ENCODE results near the gene NIM1K. TPM values are rescaled to one million over a fixed set of nuclear protein-coding genes. Genes with fewer than 3 reads are reported as not detected.

The NIM1K gene
- total and polyA plus RNA-seq, 2 of the 13 experiments (the other 11 are each of a cell fraction or from before 2014, with no cell fraction given), result 0.04 TPM; not detected in 1

- TF ChIP-seq ZNF329 (CRISPR knock-in tag; IDR thresholded peaks at IDR 0.05; ENCODE audit: low read depth), result 0 out of 2 replicates have a peak, but pooled peaks have one; percentile 38
- TF ChIP-seq, protein P1, sequence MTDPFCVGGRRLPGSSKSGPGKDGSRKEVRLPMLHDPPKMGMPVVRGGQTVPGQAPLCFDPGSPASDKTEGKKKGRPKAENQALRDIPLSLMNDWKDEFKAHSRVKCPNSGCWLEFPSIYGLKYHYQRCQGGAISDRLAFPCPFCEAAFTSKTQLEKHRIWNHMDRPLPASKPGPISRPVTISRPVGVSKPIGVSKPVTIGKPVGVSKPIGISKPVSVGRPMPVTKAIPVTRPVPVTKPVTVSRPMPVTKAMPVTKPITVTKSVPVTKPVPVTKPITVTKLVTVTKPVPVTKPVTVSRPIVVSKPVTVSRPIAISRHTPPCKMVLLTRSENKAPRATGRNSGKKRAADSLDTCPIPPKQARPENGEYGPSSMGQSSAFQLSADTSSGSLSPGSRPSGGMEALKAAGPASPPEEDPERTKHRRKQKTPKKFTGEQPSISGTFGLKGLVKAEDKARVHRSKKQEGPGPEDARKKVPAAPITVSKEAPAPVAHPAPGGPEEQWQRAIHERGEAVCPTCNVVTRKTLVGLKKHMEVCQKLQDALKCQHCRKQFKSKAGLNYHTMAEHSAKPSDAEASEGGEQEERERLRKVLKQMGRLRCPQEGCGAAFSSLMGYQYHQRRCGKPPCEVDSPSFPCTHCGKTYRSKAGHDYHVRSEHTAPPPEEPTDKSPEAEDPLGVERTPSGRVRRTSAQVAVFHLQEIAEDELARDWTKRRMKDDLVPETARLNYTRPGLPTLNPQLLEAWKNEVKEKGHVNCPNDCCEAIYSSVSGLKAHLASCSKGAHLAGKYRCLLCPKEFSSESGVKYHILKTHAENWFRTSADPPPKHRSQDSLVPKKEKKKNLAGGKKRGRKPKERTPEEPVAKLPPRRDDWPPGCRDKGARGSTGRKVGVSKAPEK (CRISPR knock-in tag; IDR thresholded peaks at IDR 0.05; ENCODE audit: borderline replicate concordance), result 0 out of 2 replicates have a peak, but pooled peaks have one; percentile 73
- TF ChIP-seq CENPT (CRISPR knock-in tag; IDR thresholded peaks at IDR 0.05; ENCODE audit: low read depth), result 0 out of 2 replicates have a peak, but pooled peaks have one; percentile 69
- TF ChIP-seq SMAD1 (CRISPR knock-in tag; IDR thresholded peaks at IDR 0.05; ENCODE audit: borderline replicate concordance, low read depth), result no peak
- 0 out of 2 replicates have a peak, but pooled peaks have one; percentile 65 for TF ChIP-seq ZNF773 (CRISPR knock-in tag; IDR thresholded peaks at IDR 0.05; ENCODE audit: borderline replicate concordance)
- no peak; the same call in 1 of the 2 replicates for TF ChIP-seq SP5 (CRISPR knock-in tag; IDR thresholded peaks at IDR 0.05; ENCODE audit: borderline replicate concordance, low read depth)
- TF ChIP-seq ZNF224 (CRISPR knock-in tag; IDR thresholded peaks at IDR 0.05), result no peak
- TF ChIP-seq ZBTB43 (CRISPR knock-in tag; conservative IDR thresholded peaks at IDR 0.05), result no peak
- TF ChIP-seq, protein P2, sequence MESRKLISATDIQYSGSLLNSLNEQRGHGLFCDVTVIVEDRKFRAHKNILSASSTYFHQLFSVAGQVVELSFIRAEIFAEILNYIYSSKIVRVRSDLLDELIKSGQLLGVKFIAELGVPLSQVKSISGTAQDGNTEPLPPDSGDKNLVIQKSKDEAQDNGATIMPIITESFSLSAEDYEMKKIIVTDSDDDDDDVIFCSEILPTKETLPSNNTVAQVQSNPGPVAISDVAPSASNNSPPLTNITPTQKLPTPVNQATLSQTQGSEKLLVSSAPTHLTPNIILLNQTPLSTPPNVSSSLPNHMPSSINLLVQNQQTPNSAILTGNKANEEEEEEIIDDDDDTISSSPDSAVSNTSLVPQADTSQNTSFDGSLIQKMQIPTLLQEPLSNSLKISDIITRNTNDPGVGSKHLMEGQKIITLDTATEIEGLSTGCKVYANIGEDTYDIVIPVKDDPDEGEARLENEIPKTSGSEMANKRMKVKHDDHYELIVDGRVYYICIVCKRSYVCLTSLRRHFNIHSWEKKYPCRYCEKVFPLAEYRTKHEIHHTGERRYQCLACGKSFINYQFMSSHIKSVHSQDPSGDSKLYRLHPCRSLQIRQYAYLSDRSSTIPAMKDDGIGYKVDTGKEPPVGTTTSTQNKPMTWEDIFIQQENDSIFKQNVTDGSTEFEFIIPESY (CRISPR knock-in tag; IDR thresholded peaks at IDR 0.05), result peak; percentile 28; the same call in 1 of the 2 replicates
- TF ChIP-seq FOSL2 (CRISPR knock-in tag; IDR thresholded peaks at IDR 0.05), result peak; percentile 59
- peak; percentile 27; the same call in 1 of the 2 replicates for TF ChIP-seq SP140L (CRISPR knock-in tag; IDR thresholded peaks at IDR 0.05; ENCODE audit: borderline replicate concordance)
- TF ChIP-seq ZNF724P (CRISPR knock-in tag; IDR thresholded peaks at IDR 0.05; ENCODE audit: borderline replicate concordance), result peak; percentile 76; the same call in 1 of the 2 replicates
- TF ChIP-seq SRY (CRISPR knock-in tag; IDR thresholded peaks at IDR 0.05), result peak; percentile 84; the same call in 1 of the 2 replicates
- no peak for TF ChIP-seq SUZ12 (IDR thresholded peaks at IDR 0.05; ENCODE audit: low read depth, low read length)
- TF ChIP-seq ZNF354B (CRISPR knock-in tag; IDR thresholded peaks at IDR 0.05), result no peak
- TF ChIP-seq CEBPB (IDR thresholded peaks at IDR 0.05; ENCODE audit: borderline replicate concordance, low read depth, low read length), result no peak
- TF ChIP-seq GATAD2A (CRISPR knock-in tag; IDR thresholded peaks at IDR 0.05), result peak; percentile 50; the same call in 1 of the 2 replicates
- TF ChIP-seq, protein P3, sequence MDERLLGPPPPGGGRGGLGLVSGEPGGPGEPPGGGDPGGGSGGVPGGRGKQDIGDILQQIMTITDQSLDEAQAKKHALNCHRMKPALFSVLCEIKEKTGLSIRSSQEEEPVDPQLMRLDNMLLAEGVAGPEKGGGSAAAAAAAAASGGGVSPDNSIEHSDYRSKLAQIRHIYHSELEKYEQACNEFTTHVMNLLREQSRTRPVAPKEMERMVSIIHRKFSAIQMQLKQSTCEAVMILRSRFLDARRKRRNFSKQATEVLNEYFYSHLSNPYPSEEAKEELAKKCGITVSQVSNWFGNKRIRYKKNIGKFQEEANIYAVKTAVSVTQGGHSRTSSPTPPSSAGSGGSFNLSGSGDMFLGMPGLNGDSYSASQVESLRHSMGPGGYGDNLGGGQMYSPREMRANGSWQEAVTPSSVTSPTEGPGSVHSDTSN (CRISPR knock-in tag; IDR thresholded peaks at IDR 0.05), result peak; percentile 86
- TF ChIP-seq, protein P4, sequence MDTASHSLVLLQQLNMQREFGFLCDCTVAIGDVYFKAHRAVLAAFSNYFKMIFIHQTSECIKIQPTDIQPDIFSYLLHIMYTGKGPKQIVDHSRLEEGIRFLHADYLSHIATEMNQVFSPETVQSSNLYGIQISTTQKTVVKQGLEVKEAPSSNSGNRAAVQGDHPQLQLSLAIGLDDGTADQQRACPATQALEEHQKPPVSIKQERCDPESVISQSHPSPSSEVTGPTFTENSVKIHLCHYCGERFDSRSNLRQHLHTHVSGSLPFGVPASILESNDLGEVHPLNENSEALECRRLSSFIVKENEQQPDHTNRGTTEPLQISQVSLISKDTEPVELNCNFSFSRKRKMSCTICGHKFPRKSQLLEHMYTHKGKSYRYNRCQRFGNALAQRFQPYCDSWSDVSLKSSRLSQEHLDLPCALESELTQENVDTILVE (CRISPR knock-in tag; IDR thresholded peaks at IDR 0.05), result no peak
- no peak for TF ChIP-seq ZNF382 (CRISPR knock-in tag; IDR thresholded peaks at IDR 0.05; ENCODE audit: borderline replicate concordance)
- no peak for TF ChIP-seq ZNF570 (CRISPR knock-in tag; IDR thresholded peaks at IDR 0.05; ENCODE audit: borderline replicate concordance)
Measured at GRCh38 chr5:43313035-43313853, 121.2 kb downstream of the NIM1K start, which contains the start of gene HMGCS1 (continued).
